Right ventricle myocardium superior (tissue), 1 donor: ENCODE results near the gene SMIM7. TPM values are rescaled to one million over a fixed set of nuclear protein-coding genes. Genes with fewer than 3 reads are reported as not detected.

Source experiments
- ATAC-seq: fragments of 200-7000 bp; cut with Tn5 transposase; one replicate; pipeline ENCODE4 v1.9.1; 2020; ENCODE audit warnings: mild to moderate bottlenecking; ENCODE audit not compliant: poor library complexity
- DNase-seq: peaks from one replicate; pipeline ENCODE4 v3.0.0-alpha.2; 2020
- intact Hi-C: fragments of 100-400 bp; cut with DNase I; formaldehyde crosslinking; loops from one replicate; pipeline ENCODE4 v1.11.2; 2022
- total RNA-seq: library from RNA; stranded (reverse); fragmentation: NEBNext Ultra II Directional; extraction: Animal tissue kit (Norgen Biotek cat#: 25700); gene quantifications from one replicate; pipeline ENCODE4 v1.2.1, GENCODE V29; 2021
- donor health status: DM: no; HTN: yes; CAD: no; lungs with severe emphysema.

Gene SMIM7
- total RNA-seq, 1 donor from 2014 or later, result 27.5 TPM

DNA sequence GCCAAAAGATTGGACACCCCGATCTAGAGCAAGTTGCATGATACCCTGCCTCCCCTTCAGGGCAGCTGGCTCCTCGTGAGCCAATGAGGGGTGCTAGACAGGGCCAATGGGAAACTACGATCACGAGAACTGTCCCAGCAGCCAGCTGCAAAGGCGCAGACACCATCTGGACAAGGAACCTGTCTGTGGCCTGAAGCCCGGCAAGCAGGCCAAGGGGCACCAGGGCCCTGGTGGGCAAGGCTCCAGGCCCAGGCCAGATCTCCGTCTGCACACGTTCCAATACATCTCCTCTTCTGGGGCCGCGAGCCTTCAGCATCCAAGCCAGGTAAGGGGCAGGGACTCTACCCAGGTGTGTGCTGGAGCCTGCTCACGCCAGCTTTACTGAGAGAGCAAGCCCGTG is 52.1 kb downstream of the SMIM7 start:
- intact Hi-C loops, result no loop called here
- peak; percentile 5 for ATAC-seq
- peak; percentile 60 for DNase-seq

DNA sequence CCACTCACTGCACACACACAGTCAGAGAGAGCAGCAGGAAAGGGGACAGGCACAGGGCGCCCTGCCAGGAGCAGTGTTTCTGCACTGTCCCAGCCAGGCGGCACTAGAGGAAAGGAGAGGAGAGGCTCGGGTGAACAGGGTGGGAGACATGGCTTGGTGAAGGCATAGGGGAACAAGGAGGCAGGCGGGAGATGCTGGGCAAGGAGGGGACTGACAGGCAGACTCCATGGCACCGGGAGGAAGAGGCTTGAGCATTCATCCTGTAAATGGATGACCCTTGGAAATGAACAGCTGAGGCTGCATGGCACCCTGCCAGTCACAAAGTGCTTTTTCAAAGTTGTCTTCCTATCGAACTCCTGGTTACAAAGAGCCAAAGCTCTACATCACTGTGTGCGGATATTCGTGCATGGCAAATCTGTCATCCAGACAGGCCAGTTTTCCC is 54.4 kb downstream of the SMIM7 start:
- intact Hi-C loops, result no loop called here
- DNase-seq (peak; percentile 65), ATAC-seq (peak; percentile 60)

DNA sequence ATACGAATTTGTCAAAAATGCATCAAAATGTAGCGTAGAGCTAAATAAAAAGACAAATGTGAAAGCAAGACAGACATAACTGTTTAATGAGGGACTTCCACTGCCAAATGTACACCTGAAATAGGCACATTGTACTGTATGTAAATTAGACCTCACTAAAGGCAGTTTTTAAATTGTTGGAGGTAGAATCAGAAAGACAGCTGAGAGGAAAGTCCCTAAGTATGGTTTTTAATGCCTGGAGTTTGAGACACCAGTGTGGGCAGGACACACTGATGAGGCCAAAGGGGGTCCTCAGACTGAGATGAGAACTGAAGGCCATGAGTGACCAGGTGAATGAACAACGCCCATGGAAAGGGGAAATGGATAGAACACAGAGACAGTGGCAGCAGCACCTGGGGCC is 54.8 kb downstream of the SMIM7 start:
- no peak for DNase-seq
- intact Hi-C loops, result no loop called here
- ATAC-seq, result no peak

DNA sequence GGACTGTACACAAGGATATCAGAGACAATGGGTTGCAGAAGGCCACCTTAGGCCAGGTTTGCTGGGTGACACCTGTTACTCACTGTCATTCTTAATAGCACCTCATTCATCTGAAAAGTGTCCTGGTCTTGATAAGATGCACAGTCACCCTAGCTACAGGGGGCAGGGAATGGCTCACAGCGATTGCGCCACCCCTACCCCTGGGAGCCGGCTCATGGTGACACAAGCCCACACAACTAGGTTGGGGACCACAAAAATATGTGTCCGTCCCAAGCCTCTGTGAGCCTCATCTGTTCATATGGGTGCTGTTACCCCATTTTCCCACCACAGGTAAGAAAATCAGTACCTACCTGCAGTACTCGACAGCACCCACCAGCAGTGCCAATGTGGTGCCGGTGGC is 55.3 kb downstream of the SMIM7 start:
- DNase-seq (peak; percentile 16), ATAC-seq (no peak)
- intact Hi-C loops, result no loop called here

DNA sequence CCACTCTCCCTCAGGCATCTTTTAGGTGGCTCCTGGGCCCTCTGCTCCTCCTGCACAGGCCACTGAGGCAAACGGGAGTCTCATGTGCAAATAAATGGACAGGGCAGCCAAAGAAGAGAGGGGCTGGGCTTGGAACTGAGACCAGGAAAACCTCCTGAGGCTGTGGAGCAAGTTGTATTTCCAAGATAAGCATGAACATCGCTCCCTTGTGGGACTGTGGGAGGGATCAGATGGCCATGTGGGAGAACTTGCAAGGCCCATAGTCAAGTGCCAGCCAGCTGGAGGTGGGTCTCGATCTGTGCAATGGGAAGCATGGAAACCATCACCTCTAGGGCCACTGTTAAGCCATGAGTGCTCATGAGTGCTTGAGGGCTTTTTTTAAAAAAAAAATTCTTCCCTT is 56.9 kb downstream of the SMIM7 start:
- ATAC-seq, result no peak
- intact Hi-C loops, result no loop called here
- peak; percentile 29 for DNase-seq

DNA sequence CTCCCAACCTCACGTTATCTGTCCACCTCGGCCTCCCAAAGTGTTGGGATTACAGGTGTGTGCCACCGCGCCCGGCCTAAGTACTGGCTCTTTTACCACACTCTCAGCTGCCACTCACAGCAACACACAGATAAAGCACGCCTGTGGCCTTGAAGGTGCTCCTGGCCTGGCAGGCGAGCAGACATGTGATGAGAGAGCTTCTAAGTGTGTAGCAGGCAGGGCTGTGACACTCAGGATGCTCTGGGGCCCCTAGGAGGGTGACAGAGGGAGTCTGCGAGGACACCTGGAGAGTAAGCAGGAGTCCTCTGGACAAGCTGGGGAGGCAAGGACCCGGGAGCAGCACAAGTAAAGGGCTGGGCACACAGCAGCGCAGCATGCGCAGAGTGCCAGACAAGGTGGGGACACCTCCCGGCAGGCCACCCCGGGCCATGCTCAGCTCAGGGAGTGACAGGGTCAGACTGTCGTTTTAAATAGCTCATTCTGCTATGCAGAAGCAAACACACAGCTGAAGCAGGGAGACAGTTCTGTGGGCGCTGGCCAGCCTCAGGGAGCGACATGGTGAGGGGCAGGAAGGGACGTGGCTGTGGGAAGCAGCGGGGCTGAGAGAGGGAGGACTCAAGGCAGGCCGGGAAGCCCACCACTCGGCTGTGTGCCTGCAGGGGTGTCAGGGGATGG is 58.4 kb downstream of the SMIM7 start:
- DNase-seq, result peak; percentile 55
- intact Hi-C loops, result no loop called here
- peak; percentile 55 for ATAC-seq

DNA sequence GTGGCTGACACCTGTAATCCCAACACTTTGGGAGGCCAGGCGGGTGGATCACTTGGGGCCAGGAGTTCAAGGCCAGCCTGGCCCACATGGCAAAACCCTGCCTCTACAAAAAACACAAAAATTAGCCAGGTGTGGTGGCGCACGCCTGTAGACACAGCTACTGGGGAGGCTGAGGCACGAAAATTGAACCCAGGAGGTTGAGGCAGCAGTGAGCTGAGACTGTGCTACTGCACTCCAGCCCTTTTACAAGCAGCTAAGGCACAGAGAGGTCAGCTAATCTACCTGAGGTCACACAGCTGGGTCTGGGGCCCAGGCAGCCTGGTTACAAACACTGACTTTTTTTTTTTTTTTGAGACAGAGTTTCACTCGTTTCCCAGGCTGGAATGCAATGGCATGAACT is 59.1 kb downstream of the SMIM7 start:
- intact Hi-C loops, result no loop called here
- ATAC-seq (no peak), DNase-seq (peak; percentile 11)

DNA sequence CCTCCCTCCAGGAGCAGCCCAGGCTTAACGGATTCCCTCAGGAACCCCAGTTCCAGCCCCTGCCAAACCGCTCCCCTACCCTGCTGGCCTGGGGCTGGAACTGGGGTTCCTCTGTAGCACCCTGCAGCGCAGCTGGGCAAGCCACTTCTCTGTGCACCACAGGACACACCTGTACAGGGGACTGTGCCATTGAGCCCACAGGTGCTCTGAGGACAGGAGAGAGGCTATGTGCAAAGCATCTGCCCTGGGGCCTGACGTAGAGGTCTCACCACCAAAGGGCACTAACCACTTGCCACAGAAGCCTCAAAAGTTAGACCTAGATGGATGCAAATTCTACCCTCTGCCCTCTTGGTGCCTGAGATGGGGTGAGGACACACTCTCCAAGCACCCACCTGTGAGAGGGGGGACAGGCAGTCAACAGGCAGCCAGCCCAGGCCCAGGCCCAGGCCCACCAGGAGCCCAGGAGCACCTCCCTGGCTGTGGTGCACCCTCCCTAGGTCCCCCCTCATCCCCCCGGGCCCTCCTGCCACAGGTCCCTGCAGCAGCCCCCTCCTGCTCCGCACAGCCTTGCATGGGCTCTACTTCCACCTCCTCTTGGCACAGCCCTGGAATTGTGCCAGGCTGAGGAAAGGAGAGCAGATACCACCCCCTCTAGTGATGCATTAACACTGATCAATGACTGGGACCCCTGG is 60.1 kb downstream of the SMIM7 start:
- ATAC-seq, result no peak
- no peak for DNase-seq

DNA sequence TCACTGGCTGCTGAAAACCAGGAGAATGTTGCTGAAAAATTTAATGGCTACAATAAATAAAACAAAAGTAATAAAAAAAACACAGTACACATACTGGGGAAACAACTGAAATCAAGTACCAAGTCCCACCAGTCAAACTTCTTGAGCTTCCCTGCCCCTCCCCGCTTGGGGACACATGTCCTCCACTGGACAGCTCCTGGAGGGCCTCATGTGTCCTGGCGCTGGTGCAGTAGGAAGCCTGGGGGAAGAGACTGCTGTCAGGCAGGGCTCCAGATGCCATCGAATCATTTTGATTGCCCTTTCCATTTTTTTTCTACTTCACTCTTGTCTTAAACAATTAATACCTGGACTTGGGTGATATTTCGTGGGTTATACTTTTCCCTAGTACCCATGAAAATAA is 61.1 kb downstream of the SMIM7 start:
- DNase-seq (no peak), ATAC-seq (peak; percentile 45)
- intact Hi-C loops, result no loop called here

More for the DNA sequence above, 60.1 kb downstream of the SMIM7 start:
- intact Hi-C loops, result no loop called here

DNA sequence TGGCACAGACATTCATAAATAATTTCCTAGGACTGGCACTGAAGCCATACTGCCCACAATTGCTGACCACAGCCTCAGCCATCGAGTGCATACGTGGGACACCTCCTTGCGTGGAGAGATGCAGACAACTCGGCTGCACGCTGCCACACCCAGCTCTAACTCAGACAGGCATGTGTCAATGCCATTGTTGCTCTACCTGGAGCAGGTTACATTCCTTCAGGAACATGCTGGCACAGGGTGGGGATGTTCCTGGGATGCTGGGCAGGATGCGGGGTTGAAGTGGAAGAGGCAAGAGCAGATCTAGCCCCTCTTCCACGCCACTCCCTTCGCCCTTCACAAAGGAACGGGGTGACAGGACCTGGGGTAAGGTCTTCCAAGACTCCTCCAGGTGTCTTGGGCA is 63.5 kb downstream of the SMIM7 start:
- DNase-seq (no peak), ATAC-seq (no peak)
- intact Hi-C loops, result no loop called here

Other genes with a start within 250 kb of the SMIM7 start
- 76.1 TPM for gene EPS15L1, start 188.2 kb downstream of the SMIM7 start, total RNA-seq
- not detected for gene CALR3, start 164.0 kb downstream of the SMIM7 start, total RNA-seq
- 3.6 TPM for gene C19orf44, start 163.8 kb downstream of the SMIM7 start, total RNA-seq
- gene CHERP, start 117.7 kb downstream of the SMIM7 start, total RNA-seq, result 19.7 TPM
- 20.8 TPM for gene SLC35E1, start 87.7 kb downstream of the SMIM7 start, total RNA-seq
- 3.9 TPM for gene MED26, start 31.9 kb downstream of the SMIM7 start, total RNA-seq
- gene TMEM38A, start 995 bp upstream of the SMIM7 start, total RNA-seq, result 44.6 TPM
- not detected for gene NWD1, start 59.7 kb upstream of the SMIM7 start, total RNA-seq
- gene SIN3B, start 169.3 kb upstream of the SMIM7 start, total RNA-seq, result 21.9 TPM
- gene F2RL3, start 228.9 kb upstream of the SMIM7 start, total RNA-seq, result 0.16 TPM